Activated T-cell treated with anti-CD3 and anti-CD28 coated beads, Interleukin-2, amount 50 U/mL, for 24 hours (primary cell): Measurements from ENCODE around the gene SNTG2.

Source experiments
- DNase-seq: peaks from one replicate; pipeline ENCODE4 v3.0.0-alpha.2; 2020
- H3K27ac Mint-ChIP-seq: 2 replicates; pipeline ENCODE4 v1.8.0; 2020; ENCODE audit warnings: mild to moderate bottlenecking, mixed read lengths
- H3K27me3 Mint-ChIP-seq: 2 replicates; pipeline ENCODE4 v1.8.0; 2020; ENCODE audit warnings: mixed read lengths
- H3K36me3 Mint-ChIP-seq: 2 replicates; pipeline ENCODE4 v1.8.0; 2020; ENCODE audit warnings: low read depth, mixed read lengths
- H3K4me1 Mint-ChIP-seq: 2 replicates; pipeline ENCODE4 v1.8.0; 2020; ENCODE audit warnings: low read depth, mixed read lengths
- H3K4me3 Mint-ChIP-seq: 2 replicates; pipeline ENCODE4 v1.8.0; 2020; ENCODE audit warnings: mild to moderate bottlenecking, moderate library complexity, mixed read lengths
- H3K9me3 Mint-ChIP-seq: 2 replicates; pipeline ENCODE4 v1.8.0; 2020; ENCODE audit warnings: mixed read lengths

Gene SNTG2

DNA sequence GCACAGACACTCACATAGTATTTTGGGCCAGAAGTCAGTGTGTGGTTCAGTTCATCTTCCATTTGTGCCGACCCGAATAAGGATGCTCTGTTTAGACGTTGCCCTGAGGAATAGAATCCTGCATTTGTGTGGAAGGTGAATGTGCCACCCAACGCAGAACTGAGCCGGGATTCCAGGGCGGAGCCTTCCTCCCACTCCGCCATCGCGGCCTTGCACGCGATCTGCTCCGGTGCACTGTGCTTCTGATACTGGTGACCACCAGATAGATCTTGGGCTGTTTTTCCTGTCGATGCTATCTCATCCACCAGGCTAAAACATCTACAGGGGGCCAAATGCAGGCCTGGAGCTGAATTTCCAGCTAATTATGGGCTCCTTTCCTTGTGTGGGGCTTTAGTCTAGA lies 29.6 kb upstream of the SNTG2 start:
- DNase-seq, result no peak
- Mint-ChIP-seq H3K36me3 (no peaks in the 10 kb centered on the region), H3K27me3 (peaks cover 22% of the 10 kb centered on the region), H3K9me3 (no peaks in the 10 kb centered on the region), H3K27ac (no peak overlapping the region), H3K4me1 (no peaks in the 10 kb centered on the region), H3K4me3 (no peak overlapping the region)

DNA sequence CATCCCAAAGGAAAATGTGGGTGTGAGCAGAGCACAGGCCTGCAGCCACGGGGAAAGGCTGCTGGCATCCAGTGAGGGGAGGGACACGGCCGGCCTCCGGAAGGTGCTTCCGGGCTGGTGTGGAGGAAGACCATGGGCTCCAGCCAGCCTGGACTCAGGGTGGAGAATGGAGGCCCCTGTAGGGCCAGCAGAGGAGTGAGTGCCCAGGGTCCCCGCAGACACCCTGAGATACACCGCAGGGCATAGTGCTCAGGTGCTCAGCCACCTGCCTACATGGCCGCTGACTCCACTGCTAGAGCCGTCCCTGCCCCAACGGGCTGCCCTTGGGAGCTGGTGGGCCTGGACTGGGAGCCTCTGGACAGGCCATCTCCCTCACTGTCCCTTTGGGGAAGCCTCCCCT lies 28.5 kb upstream of the SNTG2 start:
- Mint-ChIP-seq H3K36me3 (no peaks in the 10 kb centered on the region), H3K27me3 (peaks cover 19% of the 10 kb centered on the region), H3K4me1 (no peaks in the 10 kb centered on the region), H3K4me3 (no peak overlapping the region), H3K9me3 (no peaks in the 10 kb centered on the region), H3K27ac (no peak overlapping the region)
- DNase-seq, result no peak

DNA sequence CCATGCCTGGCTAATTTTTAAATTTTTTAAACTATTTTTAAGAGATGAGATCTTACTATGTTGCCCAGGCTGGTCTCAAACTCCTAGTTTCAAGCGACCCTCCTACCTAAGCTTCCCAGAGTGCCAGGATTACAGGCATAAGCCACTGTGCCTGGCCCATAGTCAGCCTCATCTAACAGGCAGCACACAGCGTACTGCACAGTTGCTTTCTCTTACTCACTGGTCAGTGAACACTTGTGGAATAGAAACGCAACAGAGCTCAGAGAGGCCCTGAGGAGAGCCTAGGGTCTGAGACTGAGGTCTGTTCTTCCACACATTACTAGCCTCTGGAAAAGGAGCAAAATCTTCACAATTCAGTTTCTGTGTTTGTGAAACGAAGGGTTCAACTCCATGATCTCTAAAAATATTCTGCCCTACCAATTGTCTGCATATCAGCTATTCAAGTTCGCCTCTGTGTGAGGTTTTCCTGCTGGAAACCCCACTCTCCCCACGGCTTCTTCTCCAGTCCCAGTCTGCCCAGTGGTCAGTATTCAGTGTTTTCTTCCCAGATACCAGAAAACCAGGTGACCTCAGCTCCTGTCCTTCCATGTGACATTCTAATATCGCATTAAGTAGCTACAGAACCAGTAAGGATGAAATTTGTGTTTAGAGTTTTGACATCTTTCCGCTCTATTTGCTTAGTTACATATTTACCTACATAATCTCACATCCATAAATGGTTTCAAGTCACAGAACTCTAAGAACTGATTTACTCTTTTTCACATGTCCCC lies 26.6 kb upstream of the SNTG2 start:
- no peaks in the 10 kb centered on the region for H3K4me1 Mint-ChIP-seq
- no peaks in the 10 kb centered on the region for H3K9me3 Mint-ChIP-seq
- no peaks in the 10 kb centered on the region for H3K36me3 Mint-ChIP-seq
- no peak overlapping the region for H3K4me3 Mint-ChIP-seq
- H3K27me3 Mint-ChIP-seq, result peaks cover 19% of the 10 kb centered on the region
- no peak for DNase-seq
- no peak overlapping the region for H3K27ac Mint-ChIP-seq

DNA sequence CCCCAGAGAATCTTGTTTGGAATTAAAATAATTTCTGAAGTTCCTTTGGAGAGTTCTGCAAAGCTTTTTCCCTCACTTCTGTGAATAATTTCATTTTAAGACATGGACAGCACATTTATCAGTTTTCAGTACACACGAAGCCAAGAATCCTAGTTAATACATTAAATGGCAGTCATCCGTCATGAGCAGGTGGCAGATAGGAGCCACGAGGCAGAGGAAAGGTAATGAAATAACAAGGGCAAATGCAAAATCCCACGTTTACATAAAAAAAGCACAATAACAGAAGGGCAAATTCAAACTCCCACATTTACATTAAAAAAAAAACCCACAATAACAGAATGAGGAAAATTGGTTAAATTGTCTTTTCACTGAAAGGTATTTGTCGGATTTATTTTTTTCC lies 25.9 kb upstream of the SNTG2 start:
- Mint-ChIP-seq H3K27me3 (peaks cover 19% of the 10 kb centered on the region), H3K27ac (no peak overlapping the region), H3K36me3 (no peaks in the 10 kb centered on the region), H3K4me3 (no peak overlapping the region), H3K4me1 (no peaks in the 10 kb centered on the region), H3K9me3 (no peaks in the 10 kb centered on the region)
- no peak for DNase-seq

DNA sequence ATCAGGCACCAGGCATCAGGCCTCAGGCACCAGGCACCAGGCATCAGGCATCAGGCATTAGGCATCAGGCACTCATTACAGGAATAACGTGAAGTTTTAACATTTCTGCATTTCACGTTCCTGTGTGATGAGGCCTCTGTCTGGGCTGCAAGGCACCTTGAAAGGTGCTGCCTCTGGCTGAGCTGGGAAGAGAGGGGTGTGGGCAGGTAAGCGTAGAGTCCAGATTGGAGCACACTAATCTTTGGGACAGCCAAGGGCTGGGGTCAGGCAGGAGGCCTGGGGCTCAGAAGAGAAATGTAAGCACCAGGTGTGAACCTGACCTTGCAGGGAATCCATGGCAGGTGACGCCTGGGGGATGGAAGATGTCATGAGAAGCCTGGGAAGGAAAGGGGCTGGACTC lies 25.3 kb upstream of the SNTG2 start:
- H3K4me3 Mint-ChIP-seq, result no peak overlapping the region
- H3K9me3 Mint-ChIP-seq, result no peaks in the 10 kb centered on the region
- H3K27ac Mint-ChIP-seq, result no peak overlapping the region
- H3K27me3 Mint-ChIP-seq, result peaks cover 19% of the 10 kb centered on the region
- DNase-seq, result no peak
- H3K36me3 Mint-ChIP-seq, result no peaks in the 10 kb centered on the region
- H3K4me1 Mint-ChIP-seq, result no peaks in the 10 kb centered on the region

DNA sequence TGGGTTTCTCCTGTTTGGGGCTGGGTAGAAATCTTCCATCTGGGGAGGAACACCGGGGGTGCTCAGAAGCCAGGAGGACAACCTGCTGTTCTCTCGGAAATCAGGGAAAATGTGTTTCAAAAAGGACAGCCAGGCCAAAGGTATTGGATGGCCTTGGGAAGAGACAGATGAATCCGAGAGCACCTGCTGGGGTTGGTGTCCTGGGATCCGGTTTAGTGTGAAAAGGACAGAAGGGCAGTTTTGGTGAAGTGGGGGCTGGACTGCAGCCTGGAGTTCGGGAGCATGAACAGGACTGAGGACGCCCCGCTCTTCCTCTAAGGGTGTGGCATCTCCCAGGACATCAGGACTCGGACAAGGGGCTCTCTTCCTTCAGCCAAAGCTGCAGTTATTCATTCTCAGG lies 24.9 kb upstream of the SNTG2 start:
- no peak for DNase-seq
- no peak overlapping the region for H3K27ac Mint-ChIP-seq
- H3K4me1 Mint-ChIP-seq, result no peaks in the 10 kb centered on the region
- no peak overlapping the region for H3K4me3 Mint-ChIP-seq
- H3K36me3 Mint-ChIP-seq, result no peaks in the 10 kb centered on the region
- no peaks in the 10 kb centered on the region for H3K9me3 Mint-ChIP-seq
- H3K27me3 Mint-ChIP-seq, result peaks cover 19% of the 10 kb centered on the region

DNA sequence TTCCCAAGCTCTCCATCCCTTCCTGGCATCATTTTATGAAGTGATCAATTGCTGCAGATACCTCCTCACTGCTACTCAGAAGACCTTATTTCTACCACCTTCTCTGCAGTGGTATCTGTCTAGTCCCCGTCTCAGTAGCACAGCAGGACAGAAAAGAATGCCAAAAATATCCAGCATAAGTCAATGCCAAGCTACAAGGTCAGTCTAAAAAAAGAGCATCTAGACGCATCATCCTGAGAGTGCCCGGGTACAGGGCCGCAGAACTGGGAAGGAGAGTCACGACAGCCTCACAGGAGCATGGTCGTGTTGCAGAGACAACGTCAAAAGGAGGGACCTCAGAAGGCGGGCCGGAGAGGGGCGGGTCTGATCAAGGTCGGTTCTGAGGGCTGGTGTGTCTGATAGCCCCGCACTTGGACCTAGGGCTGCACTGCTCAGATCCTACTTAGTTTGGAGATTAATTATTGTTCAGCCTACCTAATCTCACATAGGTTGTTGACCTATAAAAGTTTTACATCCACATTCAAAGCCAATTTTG lies 24.3 kb upstream of the SNTG2 start:
- Mint-ChIP-seq H3K9me3 (no peaks in the 10 kb centered on the region), H3K4me1 (no peaks in the 10 kb centered on the region), H3K4me3 (no peak overlapping the region), H3K36me3 (no peaks in the 10 kb centered on the region), H3K27me3 (peaks cover 19% of the 10 kb centered on the region), H3K27ac (no peak overlapping the region)
- DNase-seq, result no peak

DNA sequence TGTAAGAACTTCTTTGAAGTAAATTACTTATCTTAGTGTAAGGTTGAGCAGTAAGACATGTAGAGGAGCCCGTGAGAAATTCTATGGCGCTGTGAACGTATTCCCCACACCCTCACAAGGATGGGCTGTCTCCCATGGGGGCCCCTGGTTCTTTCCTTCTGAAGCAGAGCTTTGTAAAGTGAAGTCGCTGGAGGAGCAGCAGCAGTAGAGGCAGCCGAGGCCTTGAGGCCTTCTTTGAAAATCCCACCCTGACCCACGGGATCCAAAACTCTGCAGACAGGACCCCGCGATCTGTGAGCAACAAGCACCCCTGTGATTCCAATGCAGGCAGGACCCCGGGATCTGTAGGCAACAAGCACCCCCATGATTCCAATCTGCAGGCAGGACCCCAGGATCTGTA lies 23.8 kb upstream of the SNTG2 start:
- Mint-ChIP-seq H3K36me3 (no peaks in the 10 kb centered on the region), H3K27ac (no peak overlapping the region), H3K27me3 (peaks cover 19% of the 10 kb centered on the region), H3K9me3 (no peaks in the 10 kb centered on the region), H3K4me3 (no peak overlapping the region), H3K4me1 (no peaks in the 10 kb centered on the region)
- no peak for DNase-seq

DNA sequence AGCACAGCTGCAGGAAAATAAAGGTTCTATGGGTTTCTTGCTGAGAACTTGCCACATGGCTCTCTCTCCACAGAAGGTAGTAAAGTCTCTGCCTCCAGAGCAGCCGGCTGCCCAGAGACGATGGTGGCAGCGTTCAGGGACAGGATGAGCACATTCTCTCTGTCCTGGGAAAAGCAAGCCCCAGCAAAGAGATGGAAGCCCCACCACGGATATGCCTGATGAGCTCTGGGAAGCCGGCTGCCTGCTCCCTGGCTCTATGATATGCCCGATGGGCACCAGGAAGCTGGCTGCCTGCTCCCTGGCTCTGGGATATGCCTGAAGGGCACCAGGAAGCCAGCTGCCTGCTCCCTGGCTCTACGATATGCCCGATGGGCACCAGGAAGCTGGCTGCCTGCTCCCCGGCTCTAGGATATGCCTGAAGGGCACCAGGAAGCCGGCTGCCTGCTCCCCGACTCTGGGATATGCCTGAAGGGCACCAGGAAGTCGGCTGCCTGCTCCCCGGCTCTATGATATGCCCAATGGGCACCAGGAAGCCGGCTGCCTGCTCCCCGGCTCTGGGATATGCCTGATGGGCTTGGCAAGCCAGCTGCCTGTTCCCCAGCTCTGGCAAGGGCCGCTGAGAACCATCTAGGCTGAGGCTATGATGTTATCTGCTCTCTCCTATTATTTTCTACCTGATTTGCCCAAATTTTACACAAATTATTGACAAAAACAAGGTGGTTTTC lies 21.5 kb upstream of the SNTG2 start:
- no peak for DNase-seq
- no peaks in the 10 kb centered on the region for H3K4me1 Mint-ChIP-seq
- no peak overlapping the region for H3K4me3 Mint-ChIP-seq
- H3K36me3 Mint-ChIP-seq, result no peaks in the 10 kb centered on the region
- H3K27me3 Mint-ChIP-seq, result peaks cover 16% of the 10 kb centered on the region
- H3K9me3 Mint-ChIP-seq, result no peaks in the 10 kb centered on the region
- no peak overlapping the region for H3K27ac Mint-ChIP-seq

DNA sequence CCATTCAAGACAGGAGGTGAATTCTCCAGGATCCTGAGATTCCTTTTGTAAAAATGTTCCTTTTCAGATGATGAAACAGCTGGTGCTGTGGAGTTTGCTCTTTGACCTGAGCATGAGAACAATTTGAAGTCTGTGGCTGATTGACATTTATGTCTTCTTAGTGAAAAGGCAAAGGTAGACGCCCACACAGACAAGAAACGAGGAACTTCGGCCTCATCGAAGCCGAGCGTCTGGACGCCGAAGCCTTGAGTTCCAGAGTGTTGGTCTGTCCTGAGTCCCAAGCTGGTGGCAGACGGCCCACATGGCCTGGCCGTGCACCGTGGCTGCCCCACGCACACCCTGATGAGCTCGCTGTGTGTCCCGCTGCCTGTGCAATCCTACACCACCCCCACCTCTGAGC lies 20.7 kb upstream of the SNTG2 start:
- Mint-ChIP-seq H3K36me3 (no peaks in the 10 kb centered on the region), H3K4me3 (no peak overlapping the region), H3K27ac (no peak overlapping the region), H3K9me3 (no peaks in the 10 kb centered on the region), H3K4me1 (no peaks in the 10 kb centered on the region), H3K27me3 (peaks cover 11% of the 10 kb centered on the region)
- DNase-seq, result no peak

DNA sequence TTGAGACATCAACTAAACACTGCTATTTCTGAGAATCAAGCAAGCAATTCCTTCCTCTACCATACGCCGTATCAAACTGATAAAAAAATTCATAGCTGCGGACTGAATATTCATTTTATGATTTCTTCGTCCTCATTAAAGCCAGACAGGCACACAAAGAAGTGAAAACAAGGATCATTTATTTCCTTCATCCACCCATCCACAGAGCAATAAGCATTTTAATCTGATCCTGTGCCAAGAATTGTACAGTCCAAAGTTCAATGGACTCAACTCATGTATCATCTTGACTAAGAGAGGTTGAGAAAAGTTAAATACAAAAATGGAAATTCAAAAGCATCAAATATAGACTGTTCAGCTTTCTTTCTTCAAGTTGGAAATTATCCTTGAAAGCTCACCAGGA lies 19.7 kb upstream of the SNTG2 start:
- no peak for DNase-seq
- no peaks in the 10 kb centered on the region for H3K36me3 Mint-ChIP-seq
- H3K4me1 Mint-ChIP-seq, result no peaks in the 10 kb centered on the region
- H3K4me3 Mint-ChIP-seq, result no peak overlapping the region
- H3K9me3 Mint-ChIP-seq, result no peaks in the 10 kb centered on the region
- H3K27me3 Mint-ChIP-seq, result peaks cover under 1% of the 10 kb centered on the region
- no peak overlapping the region for H3K27ac Mint-ChIP-seq

DNA sequence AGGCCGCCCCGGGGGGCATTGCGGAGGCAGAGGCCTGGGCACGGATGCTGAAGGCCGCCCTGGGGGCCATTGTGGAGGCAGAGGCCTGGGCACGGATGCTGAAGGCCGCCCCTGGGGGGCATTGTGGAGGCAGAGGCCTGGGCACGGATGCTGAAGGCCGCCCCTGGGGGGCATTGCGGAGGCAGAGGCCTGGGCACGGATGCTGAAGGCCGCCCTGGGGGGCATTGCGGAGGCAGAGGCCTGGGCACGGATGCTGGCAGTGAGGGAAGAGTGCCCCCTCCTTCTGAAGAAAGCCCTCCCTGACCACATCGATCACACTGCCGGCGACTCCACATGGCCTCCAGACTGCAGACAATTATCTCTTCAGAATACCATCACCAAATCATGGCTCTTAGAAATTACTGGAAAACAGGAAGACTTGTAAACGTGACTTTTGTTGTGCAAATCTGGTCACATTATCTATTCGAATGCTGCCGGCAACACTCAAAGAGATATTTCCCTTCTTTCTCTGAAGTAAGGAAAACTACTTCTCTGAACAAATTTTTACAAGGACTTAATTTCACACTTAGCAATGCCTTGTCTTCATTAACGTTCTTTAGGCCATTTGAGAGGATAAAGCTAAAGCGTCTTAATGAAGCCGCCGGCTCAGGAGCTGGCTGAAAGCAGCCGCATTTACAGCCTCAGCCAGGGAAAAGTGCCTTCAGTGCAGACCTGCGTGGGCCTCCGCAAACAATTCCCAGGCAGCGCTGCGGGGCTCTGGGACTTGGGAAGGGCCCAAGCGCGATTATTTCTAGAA lies 18.1 kb upstream of the SNTG2 start:
- DNase-seq, result no peak
- Mint-ChIP-seq H3K9me3 (no peaks in the 10 kb centered on the region), H3K4me3 (no peak overlapping the region), H3K27me3 (no peaks in the 10 kb centered on the region), H3K27ac (no peak overlapping the region), H3K4me1 (no peaks in the 10 kb centered on the region), H3K36me3 (no peaks in the 10 kb centered on the region)

DNA sequence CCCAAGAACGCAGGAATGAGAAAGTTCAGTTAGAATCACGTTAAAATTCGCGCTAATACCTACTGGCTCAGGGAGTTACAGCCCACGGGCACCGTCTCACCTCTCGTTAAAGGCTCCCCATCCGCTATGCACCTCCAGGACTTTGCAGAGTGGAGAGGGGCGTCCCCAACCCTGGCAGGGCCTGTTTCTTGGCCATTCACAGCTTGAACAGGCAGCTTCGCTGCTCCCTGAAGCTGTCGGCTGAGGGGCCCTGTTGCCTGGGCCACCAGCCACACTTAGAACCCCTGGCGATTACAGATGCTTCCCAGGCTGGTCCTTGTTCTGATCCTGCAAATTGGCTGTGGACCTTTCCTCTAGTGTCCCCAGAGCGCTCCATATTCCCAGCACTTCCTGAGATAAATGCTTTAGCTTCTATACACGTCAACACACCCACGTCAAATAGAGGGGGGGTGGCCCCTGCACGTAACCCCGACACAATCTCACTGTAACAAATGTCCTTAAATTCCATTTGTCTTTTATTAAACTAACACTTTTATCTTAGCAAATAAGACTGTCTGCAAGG lies 16.8 kb upstream of the SNTG2 start:
- H3K36me3 Mint-ChIP-seq, result no peaks in the 10 kb centered on the region
- H3K4me3 Mint-ChIP-seq, result no peak overlapping the region
- H3K27me3 Mint-ChIP-seq, result no peaks in the 10 kb centered on the region
- no peak for DNase-seq
- H3K9me3 Mint-ChIP-seq, result no peaks in the 10 kb centered on the region
- no peaks in the 10 kb centered on the region for H3K4me1 Mint-ChIP-seq
- H3K27ac Mint-ChIP-seq, result no peak overlapping the region

DNA sequence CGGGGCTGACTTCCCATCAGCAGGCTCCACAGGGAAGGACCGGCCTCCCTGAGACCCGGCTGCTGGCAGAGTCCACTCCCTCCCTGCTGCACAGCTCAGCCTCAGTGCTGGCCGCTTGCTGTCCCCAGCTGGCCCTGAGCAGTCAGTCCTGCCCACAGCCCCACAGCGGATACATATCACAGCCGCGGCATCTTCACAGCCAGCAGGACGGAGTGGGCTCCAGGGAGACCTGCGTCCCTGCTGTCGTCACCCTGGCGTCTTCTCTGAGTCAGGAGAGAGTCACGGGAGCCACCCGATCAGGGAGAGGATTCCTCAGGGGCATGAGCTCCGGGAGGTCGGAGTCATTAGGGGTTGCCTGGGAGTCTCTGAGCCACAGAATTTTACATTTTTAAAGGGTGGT lies 13.1 kb upstream of the SNTG2 start:
- DNase-seq, result no peak
- H3K4me3 Mint-ChIP-seq, result no peak overlapping the region
- H3K27me3 Mint-ChIP-seq, result peaks cover 10% of the 10 kb centered on the region
- H3K27ac Mint-ChIP-seq, result no peak overlapping the region
- no peaks in the 10 kb centered on the region for H3K4me1 Mint-ChIP-seq
- no peaks in the 10 kb centered on the region for H3K9me3 Mint-ChIP-seq
- H3K36me3 Mint-ChIP-seq, result no peaks in the 10 kb centered on the region
